ENCODE measurements around the gene TMC5.

- no peak for TF ChIP-seq CTCF (IDR thresholded peaks at IDR 0.05 in 4 of 5, conservative IDR thresholded peaks at IDR 0.05 in 1 of 5)
- TF ChIP-seq POLR2A (IDR thresholded peaks at IDR 0.05): no peak
Measured at GRCh38 chr16:19415461-19415860, 2.2 kb upstream of the TMC5 start.

Measured in gastrocnemius medialis (tissue), 4 donors.